IMR-90 (cell line): Measurements from ENCODE around the gene XIRP1. TPM values are rescaled to one million over a fixed set of nuclear protein-coding genes. Genes with fewer than 3 reads are reported as not detected.

Experiments
- ATAC-seq: fragments of 200-7000 bp; cut with Tn5 transposase; 2 replicates; pipeline ENCODE4 v1.9.1; 2020; ENCODE audit warnings: low read depth, mild to moderate bottlenecking, moderate library complexity
- BruUV-seq: library from RNA; stranded (reverse); fragments of 400-500 nt; replicated peaks from 2 replicates; lab custom pipeline; 2021; lab: Mats Ljungman, UMichigan
- CTCF ChIA-PET: fragments of 300-600 bp; formaldehyde crosslinking; extraction: SDS; loops from one replicate; lab custom pipeline; 2021; ENCODE audit warnings: antibody characterized with exemption; lab: Yijun Ruan, JAX
- POLR2A ChIA-PET: fragments of 300-600 bp; sonication (Branson Sonifier 250); formaldehyde crosslinking; loops from one replicate; lab custom pipeline; 2022; ENCODE audit warnings: antibody characterized with exemption; ENCODE audit not compliant: unreplicated experiment; lab: Charles Lee
- DNase-seq: peaks from one replicate; pipeline ENCODE4 v3.0.0; 2013
- H2AFZ ChIP-seq: replicated peaks from 2 replicates; pipeline ENCODE3; 2013; ENCODE audit warnings: low read length, mild to moderate bottlenecking; ENCODE audit not compliant: poor library complexity
- H2AK5ac ChIP-seq: 2 replicates; pipeline ENCODE4 v1.6.1; 2013; ENCODE audit warnings: low read depth, low read length, inconsistent platforms
- H2AK9ac ChIP-seq: replicated peaks from 2 replicates; pipeline ENCODE3; 2013; ENCODE audit warnings: mild to moderate bottlenecking, low read depth, low read length, moderate library complexity; ENCODE audit not compliant: poor library complexity
- H2BK120ac ChIP-seq: 2 replicates; pipeline ENCODE4 v1.6.1; 2013; ENCODE audit warnings: low read depth, low read length, inconsistent platforms
- H2BK15ac ChIP-seq: 3 replicates; pipeline ENCODE4 v1.6.1; 2013; ENCODE audit warnings: low read depth, low read length, inconsistent platforms
- H2BK20ac ChIP-seq: 2 replicates; pipeline ENCODE4 v1.6.1; 2013; ENCODE audit warnings: low read depth, mild to moderate bottlenecking, inconsistent platforms, low read length, moderate library complexity
- H2BK5ac ChIP-seq: 2 replicates; pipeline ENCODE4 v1.6.1; 2013; ENCODE audit warnings: mild to moderate bottlenecking, low read depth, low read length, inconsistent platforms; ENCODE audit not compliant: poor library complexity, severe bottlenecking
- H3K14ac ChIP-seq: replicated peaks from 2 replicates; pipeline ENCODE4 v1.6.1; 2013; ENCODE audit warnings: low read depth, low read length, inconsistent platforms
- H3K18ac ChIP-seq: 2 replicates; pipeline ENCODE4 v1.6.1; 2013; ENCODE audit warnings: low read depth, low read length, control low read depth
- H3K23ac ChIP-seq: 2 replicates; pipeline ENCODE4 v1.6.1; 2013; ENCODE audit warnings: low read depth, low read length, inconsistent platforms
- H3K27ac ChIP-seq: 2 replicates; pipeline ENCODE4 v1.5.1; 2013; ENCODE audit warnings: mild to moderate bottlenecking, control low read depth, low read length; ENCODE audit not compliant: insufficient read depth
- H3K27me3 ChIP-seq: 2 replicates; pipeline ENCODE4 v1.6.1; 2013; ENCODE audit warnings: low read length; ENCODE audit not compliant: control insufficient read depth, insufficient read depth
- H3K36me3 ChIP-seq: 2 replicates; pipeline ENCODE4 v1.6.1; 2013; ENCODE audit warnings: low read length, mixed read lengths; ENCODE audit not compliant: control insufficient read depth, insufficient read depth
- H3K4ac ChIP-seq: 2 replicates; pipeline ENCODE4 v1.6.1; 2013; ENCODE audit warnings: low read depth, low read length, inconsistent platforms
- H3K4me1 ChIP-seq: 2 replicates; pipeline ENCODE4 v1.6.1; 2013; ENCODE audit warnings: low read length, mixed read lengths; ENCODE audit not compliant: control insufficient read depth, insufficient read depth
- H3K4me2 ChIP-seq: 2 replicates; pipeline ENCODE4 v1.6.1; 2013; ENCODE audit warnings: low read depth, mild to moderate bottlenecking, control low read depth, low read length, moderate library complexity
- H3K4me3 ChIP-seq: 2 replicates; pipeline ENCODE4 v1.5.1; 2013; ENCODE audit warnings: low read depth, mild to moderate bottlenecking, control low read depth, low read length, moderate library complexity; ENCODE audit not compliant: insufficient read depth
- H3K56ac ChIP-seq: 2 replicates; pipeline ENCODE4 v1.6.1; 2013; ENCODE audit warnings: low read length, inconsistent platforms; ENCODE audit not compliant: insufficient read depth; ENCODE audit errors: extremely low read depth
- H3K79me1 ChIP-seq, 2 experiments: 2 replicates each; pipeline ENCODE4 v1.6.1; 2013; ENCODE audit warnings: low read length in 2 of 2, inconsistent platforms in 1 of 2, low read depth in 1 of 2
- H3K9ac ChIP-seq: 2 replicates; pipeline ENCODE4 v1.6.1; 2013; ENCODE audit warnings: low read depth, low read length, control low read depth
- H3K9me1 ChIP-seq: 2 replicates; pipeline ENCODE4 v1.6.1; 2013; ENCODE audit warnings: low read length, inconsistent platforms; ENCODE audit not compliant: insufficient read depth
- H3K9me3 ChIP-seq: 2 replicates; pipeline ENCODE4 v1.6.1; 2013; ENCODE audit warnings: low read length; ENCODE audit not compliant: control insufficient read depth, insufficient read depth
- H4K20me1 ChIP-seq: 2 replicates; pipeline ENCODE4 v1.6.1; 2013; ENCODE audit warnings: low read length, inconsistent platforms; ENCODE audit not compliant: insufficient read depth
- H4K5ac ChIP-seq: 2 replicates; pipeline ENCODE4 v1.6.1; 2013; ENCODE audit warnings: mild to moderate bottlenecking, low read depth, low read length, control low read depth
- H4K8ac ChIP-seq, 2 experiments: 2 replicates each; pipeline ENCODE4 v1.6.1; 2013; ENCODE audit warnings: low read depth in 2 of 2, low read length in 2 of 2, control low read depth in 1 of 2, inconsistent platforms in 1 of 2
- H4K91ac ChIP-seq: 2 replicates; pipeline ENCODE4 v1.6.1; 2013; ENCODE audit warnings: low read depth, low read length, inconsistent platforms; ENCODE audit not compliant: insufficient read depth
- BHLHE40 ChIP-seq: fragments of 150-350 bp; IDR thresholded peaks from 2 replicates; pipeline ENCODE4 v1.6.1; 2016; ENCODE audit warnings: mild to moderate bottlenecking, low read depth, low read length
- CHD1 ChIP-seq: IDR thresholded peaks from 2 replicates; pipeline ENCODE4 v1.6.1; 2012; ENCODE audit warnings: low read depth, low read length, improper control_type of control experiment
- CTCF ChIP-seq: conservative IDR thresholded peaks from 2 replicates; pipeline ENCODE4 v1.5.1; 2012; ENCODE audit warnings: mild to moderate bottlenecking, low read depth, low read length, improper control_type of control experiment
- FOS ChIP-seq: fragments of 150-350 bp; IDR thresholded peaks from 2 replicates; pipeline ENCODE4 v1.6.1; 2016; ENCODE audit warnings: low read depth, low read length
- MAFK ChIP-seq: IDR thresholded peaks from 2 replicates; pipeline ENCODE4 v1.6.1; 2012; ENCODE audit warnings: low read depth, low read length, improper control_type of control experiment
- MAZ ChIP-seq: IDR thresholded peaks from 2 replicates; pipeline ENCODE4 v1.6.1; 2012; ENCODE audit warnings: low read depth, mild to moderate bottlenecking, low read length, improper control_type of control experiment, moderate library complexity, borderline replicate concordance
- POLR2A ChIP-seq: IDR thresholded peaks from 2 replicates; pipeline ENCODE4 v1.6.1; 2012; ENCODE audit warnings: mild to moderate bottlenecking, low read depth, low read length
- RAD21 ChIP-seq: IDR thresholded peaks from 2 replicates; pipeline ENCODE4 v1.6.1; 2012; ENCODE audit warnings: low read length, improper control_type of control experiment
- RCOR1 ChIP-seq: IDR thresholded peaks from 2 replicates; pipeline ENCODE4 v1.6.1; 2012; ENCODE audit warnings: mild to moderate bottlenecking, low read length, improper control_type of control experiment; ENCODE audit not compliant: insufficient replicate concordance
- RFX5 ChIP-seq: IDR thresholded peaks from 2 replicates; pipeline ENCODE4 v1.8.0; 2012; ENCODE audit warnings: low read depth, mild to moderate bottlenecking, low read length, moderate library complexity
- SMC3 ChIP-seq: fragments of 150-350 bp; IDR thresholded peaks from 2 replicates; pipeline ENCODE4 v1.6.1; 2016; ENCODE audit warnings: low read depth, mild to moderate bottlenecking, antibody characterized with exemption, low read length, moderate library complexity
- USF2 ChIP-seq: fragments of 150-350 bp; IDR thresholded peaks from 2 replicates; pipeline ENCODE4 v1.6.1; 2017; ENCODE audit warnings: mild to moderate bottlenecking, antibody characterized with exemption, low read length, low read depth
- WGBS, 2 experiments: methylation state at CpG; one replicate each; pipeline versions ENCODE4 v1.1.5 to v1.1.7; 2013; ENCODE audit warnings: missing lambda C conversion rate in 2 of 2; ENCODE audit not compliant: insufficient read length in 1 of 2; ENCODE audit errors: extremely low coverage in 2 of 2; 5-methylcytosine and 5-hydroxymethylcytosine counted together
- dilution Hi-C: fragments of 300-500 bp; cut with HindIII; formaldehyde crosslinking; loops from one replicate; pipeline ENCODE4 v1.14.3; 2018; ENCODE audit warnings: low sequenced_read_pairs; ENCODE audit not compliant: unreplicated experiment
- in situ Hi-C: fragments of 300-500 bp; cut with MboI; formaldehyde crosslinking; loops from 3 replicates; pipeline ENCODE4 v1.14.3; 2019; ENCODE audit warnings: low sequenced_read_pairs, inconsistent platforms, mixed read lengths
- intact Hi-C: fragments of 100-400 bp; cut with micrococcal nuclease; formaldehyde crosslinking; loops from 2 replicates; pipeline ENCODE4 v1.10.0; 2022
- polyA plus RNA-seq, 3 experiments: library from polyadenylated mRNA; depleted of rRNA; stranded (reverse); fragments of >200 nt; gene quantifications; 2 replicates each; pipeline ENCODE4 v1.2.3, GENCODE V29; 2012; ENCODE audit warnings: low replicate concordance in 1 of 3
- total RNA-seq: library from RNA; depleted of rRNA; stranded (reverse); fragments of >200 nt; gene quantifications from 2 replicates; pipeline ENCODE4 v1.2.3, GENCODE V29; 2012
- TF ChIP-seq, protein P1 (sequence below): fragments of 150-350 bp; IDR thresholded peaks from 2 replicates; pipeline ENCODE4 v1.6.1; 2016; ENCODE audit warnings: low read depth, mild to moderate bottlenecking, low read length, moderate library complexity, borderline replicate concordance

XIRP1 gene
- total and polyA plus RNA-seq, 2 of the 4 experiments (the other 2 are of a cell fraction) = under 0.01 to 0.07 TPM

DNA sequence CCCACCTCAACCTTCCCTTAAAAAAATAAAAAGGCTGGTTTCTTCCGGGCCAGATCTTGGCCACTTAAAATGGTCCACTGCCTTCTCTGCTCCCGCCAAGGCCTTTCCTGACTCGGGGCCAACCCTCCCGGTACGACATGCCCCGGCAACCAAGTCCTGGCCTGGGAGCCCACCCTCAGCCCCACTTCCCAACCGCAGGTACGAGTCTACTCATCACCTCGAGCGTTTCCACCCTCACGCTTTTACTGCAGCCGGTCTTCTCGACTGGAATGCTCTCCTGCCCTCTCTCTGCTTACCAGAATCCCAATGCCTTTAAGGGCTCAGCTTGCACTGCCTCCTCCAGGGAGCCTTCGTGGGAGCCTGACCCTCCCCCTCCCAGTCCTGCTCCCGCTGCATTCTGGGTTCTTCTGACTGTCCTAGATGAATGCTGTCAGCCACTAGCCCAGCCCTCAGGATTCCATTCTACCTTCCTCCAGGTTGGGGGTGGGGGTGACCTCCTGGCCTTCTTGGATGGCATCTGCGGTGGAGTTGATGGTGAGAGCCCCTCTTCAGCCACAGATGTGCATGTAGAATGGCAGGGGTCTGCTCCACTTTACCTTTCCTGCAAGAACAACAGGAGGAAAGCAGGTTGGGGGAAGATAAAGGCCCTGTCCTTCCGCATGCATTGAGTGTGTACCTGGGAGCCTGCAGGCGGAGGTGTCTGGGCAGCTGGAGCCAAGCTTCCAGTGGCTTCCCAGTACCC lies 37.9 kb downstream of the XIRP1 start:
- ChIA-PET POLR2A (no interaction called here), CTCF (no interaction called here)
- H3K18ac ChIP-seq = peak overlapping the region; percentile 6; the same call in 1 of the 2 replicates
- intact Hi-C loops = no loop called here
- peak overlapping the region; percentile 79 for H2AFZ ChIP-seq
- no TSS peak for BruUV-seq
- H3K27me3 ChIP-seq = peaks cover 6% of the 10 kb centered on the region
- H3K4me1 ChIP-seq = peaks cover 25% of the 10 kb centered on the region
- no peak overlapping the region; the same call in 1 of the 2 replicates for H3K9ac ChIP-seq
- peak overlapping the region; percentile 69; the same call in 1 of the 2 replicates for H4K91ac ChIP-seq
- no peak overlapping the region for H3K4me2 ChIP-seq
- H2AK5ac ChIP-seq = peak overlapping the region; percentile 76
- H3K9me3 ChIP-seq = no peaks in the 10 kb centered on the region
- peak overlapping the region; percentile 53 for H2AK9ac ChIP-seq
- 49% methylated on average over 13 of the region's 18 CpGs; no CpG with 5 or more reads in 1 of the 2 experiments for WGBS, 2 experiments
- peak overlapping the region; percentile 76 to 80; a peak in 2 of 4 replicates for H4K8ac ChIP-seq
- peak overlapping the region; percentile 23 for H2BK5ac ChIP-seq
- H2BK15ac ChIP-seq = peak overlapping the region; percentile 67; the same call in 1 of the 3 replicates
- dilution Hi-C loops = no loop called here
- no peak overlapping the region for H3K4me3 ChIP-seq
- H2BK20ac ChIP-seq = peak overlapping the region; percentile 14
- H3K23ac ChIP-seq = no peak overlapping the region
- in situ Hi-C loops = no loop called here
- no peak for ATAC-seq
- peak overlapping the region; percentile 69 for H2BK120ac ChIP-seq
- no peaks in the 10 kb centered on the region for H3K36me3 ChIP-seq
- H3K9me1 ChIP-seq = peaks cover 10% of the 10 kb centered on the region
- TF ChIP-seq CTCF = no peak
- TF ChIP-seq RAD21 = no peak
- no peak for TF ChIP-seq BHLHE40
- no peak for TF ChIP-seq MAFK
- no peak for TF ChIP-seq RFX5
- TF ChIP-seq SMC3 = no peak
- TF ChIP-seq CHD1 = no peak
- TF ChIP-seq MAZ = no peak
- no peak for TF ChIP-seq POLR2A
- no peak for TF ChIP-seq FOS
- TF ChIP-seq, protein P1, sequence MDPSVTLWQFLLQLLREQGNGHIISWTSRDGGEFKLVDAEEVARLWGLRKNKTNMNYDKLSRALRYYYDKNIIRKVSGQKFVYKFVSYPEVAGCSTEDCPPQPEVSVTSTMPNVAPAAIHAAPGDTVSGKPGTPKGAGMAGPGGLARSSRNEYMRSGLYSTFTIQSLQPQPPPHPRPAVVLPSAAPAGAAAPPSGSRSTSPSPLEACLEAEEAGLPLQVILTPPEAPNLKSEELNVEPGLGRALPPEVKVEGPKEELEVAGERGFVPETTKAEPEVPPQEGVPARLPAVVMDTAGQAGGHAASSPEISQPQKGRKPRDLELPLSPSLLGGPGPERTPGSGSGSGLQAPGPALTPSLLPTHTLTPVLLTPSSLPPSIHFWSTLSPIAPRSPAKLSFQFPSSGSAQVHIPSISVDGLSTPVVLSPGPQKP = no peak
- no peak for TF ChIP-seq RCOR1
- no peak for TF ChIP-seq USF2
- peak overlapping the region; percentile 78; the same call in 1 of the 2 replicates for H3K14ac ChIP-seq
- H3K79me1 ChIP-seq = peaks cover 0 to 32% of the 10 kb centered on the region in 2 experiments; a peak in 2 of 4 replicates
- DNase-seq = no peak
- peak overlapping the region; percentile 30; the same call in 1 of the 2 replicates for H4K5ac ChIP-seq
- peaks cover 32% of the 10 kb centered on the region for H4K20me1 ChIP-seq
- peak overlapping the region; percentile 84 for H3K4ac ChIP-seq
- H3K27ac ChIP-seq = no peak overlapping the region; the same call in 1 of the 2 replicates
- no peak overlapping the region for H3K56ac ChIP-seq
